K562 (cell line): ENCODE measurements around the gene FBLN2.

Experiments used
- POLR2A ChIP-seq: fragments of 450-650 bp; conservative IDR thresholded peaks from 2 replicates; pipeline ENCODE4 v1.6.1; 2016
- POLR2AphosphoS2 ChIP-seq: IDR thresholded peaks from 2 replicates; pipeline ENCODE4 v1.6.1; 2012; ENCODE audit warnings: low read length, improper control_type of control experiment
- POLR2AphosphoS5 ChIP-seq: IDR thresholded peaks from 2 replicates; pipeline ENCODE4 v1.6.1; 2011; ENCODE audit warnings: mild to moderate bottlenecking, low read depth, low read length, moderate library complexity; ENCODE audit not compliant: control insufficient read depth, insufficient read depth
- SIN3A ChIP-seq, 2 experiments: fragments of 150-350 bp in 1 of 2; IDR thresholded peaks; 2 replicates each; pipeline ENCODE4 v1.6.1; 2011 to 2016; ENCODE audit warnings: borderline replicate concordance in 2 of 2, low read depth in 2 of 2, low read length in 2 of 2, mild to moderate bottlenecking in 2 of 2, moderate library complexity in 2 of 2; ENCODE audit not compliant: control insufficient read depth in 1 of 2
- SPI1 ChIP-seq: IDR thresholded peaks from 2 replicates; pipeline ENCODE4 v1.6.1; 2011; ENCODE audit warnings: low read depth, low read length, control low read depth, borderline replicate concordance
- ZNF174 ChIP-seq: fragments of 250-450 bp; sonication (Bioruptor Pico); IDR thresholded peaks from 2 replicates; pipeline ENCODE4 v1.4.0; 2020; ENCODE audit warnings: mild to moderate bottlenecking
- ZNF3 ChIP-seq: fragments of 250-450 bp; sonication (Bioruptor Pico); IDR thresholded peaks from 2 replicates; pipeline ENCODE4 v1.5.0; 2021; ENCODE audit warnings: mild to moderate bottlenecking, moderate library complexity
- TF ChIP-seq, protein P1 (sequence below), 3 experiments: IDR thresholded peaks in 2 of 3; conservative IDR thresholded peaks in 1 of 3; 2 replicates each; pipeline ENCODE4 v1.5.1; 2011 to 2012; ENCODE audit warnings: low read length in 3 of 3, mild to moderate bottlenecking in 3 of 3, control low read depth in 2 of 3, improper control_type of control experiment in 1 of 3, inconsistent platforms in 1 of 3, low read depth in 1 of 3, mixed read lengths in 1 of 3, moderate library complexity in 1 of 3; ENCODE audit not compliant: insufficient read depth in 2 of 3
- TF ChIP-seq, protein P2 (sequence below): fragments of 250-450 bp; sonication (Bioruptor Pico); IDR thresholded peaks from 2 replicates; pipeline ENCODE4 v1.9.0; 2021; ENCODE audit warnings: mild to moderate bottlenecking

DNA sequence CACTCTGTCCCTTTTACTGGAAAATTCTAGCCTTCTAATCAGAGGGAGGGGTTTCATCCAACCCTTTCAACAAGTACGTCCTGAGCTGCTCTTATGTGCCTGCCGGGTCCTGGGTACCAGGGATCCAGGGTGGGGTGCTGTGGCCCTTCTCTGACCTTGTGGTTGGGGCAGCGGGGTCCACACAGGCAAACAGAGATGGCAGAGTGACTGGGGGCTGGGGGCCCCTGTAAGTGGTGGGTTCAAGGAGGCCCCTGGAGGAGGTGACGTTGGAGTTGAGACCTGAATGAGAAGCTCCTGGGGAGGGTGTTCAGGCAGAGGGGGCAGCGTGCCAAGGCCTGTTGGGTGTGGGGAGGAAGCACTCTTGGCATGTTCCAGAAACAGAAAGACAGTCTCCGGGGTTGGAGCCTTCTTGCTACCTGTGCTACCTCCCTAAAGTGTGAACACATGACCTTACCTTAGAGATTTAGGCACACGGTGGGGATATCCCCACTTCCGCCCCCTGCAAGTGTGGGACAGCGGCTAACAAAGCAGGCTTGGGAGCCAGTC, 78.1 kb downstream of the FBLN2 start:
- TF ChIP-seq, protein P1, sequence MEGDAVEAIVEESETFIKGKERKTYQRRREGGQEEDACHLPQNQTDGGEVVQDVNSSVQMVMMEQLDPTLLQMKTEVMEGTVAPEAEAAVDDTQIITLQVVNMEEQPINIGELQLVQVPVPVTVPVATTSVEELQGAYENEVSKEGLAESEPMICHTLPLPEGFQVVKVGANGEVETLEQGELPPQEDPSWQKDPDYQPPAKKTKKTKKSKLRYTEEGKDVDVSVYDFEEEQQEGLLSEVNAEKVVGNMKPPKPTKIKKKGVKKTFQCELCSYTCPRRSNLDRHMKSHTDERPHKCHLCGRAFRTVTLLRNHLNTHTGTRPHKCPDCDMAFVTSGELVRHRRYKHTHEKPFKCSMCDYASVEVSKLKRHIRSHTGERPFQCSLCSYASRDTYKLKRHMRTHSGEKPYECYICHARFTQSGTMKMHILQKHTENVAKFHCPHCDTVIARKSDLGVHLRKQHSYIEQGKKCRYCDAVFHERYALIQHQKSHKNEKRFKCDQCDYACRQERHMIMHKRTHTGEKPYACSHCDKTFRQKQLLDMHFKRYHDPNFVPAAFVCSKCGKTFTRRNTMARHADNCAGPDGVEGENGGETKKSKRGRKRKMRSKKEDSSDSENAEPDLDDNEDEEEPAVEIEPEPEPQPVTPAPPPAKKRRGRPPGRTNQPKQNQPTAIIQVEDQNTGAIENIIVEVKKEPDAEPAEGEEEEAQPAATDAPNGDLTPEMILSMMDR (IDR thresholded peaks at IDR 0.05 in 2 of 3, conservative IDR thresholded peaks at IDR 0.05 in 1 of 3; ENCODE audit: insufficient read depth in 2 of 3, low read depth in 1 of 3, low read length in 3 of 3): no peak
- no peak for TF ChIP-seq ZNF174 (CRISPR knock-in tag)
- no peak for TF ChIP-seq POLR2AphosphoS2
- no peak for TF ChIP-seq POLR2A
- TF ChIP-seq SPI1: no peak
- TF ChIP-seq, protein P2, sequence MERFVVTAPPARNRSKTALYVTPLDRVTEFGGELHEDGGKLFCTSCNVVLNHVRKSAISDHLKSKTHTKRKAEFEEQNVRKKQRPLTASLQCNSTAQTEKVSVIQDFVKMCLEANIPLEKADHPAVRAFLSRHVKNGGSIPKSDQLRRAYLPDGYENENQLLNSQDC: no peak
- TF ChIP-seq POLR2AphosphoS5: no peak
- no peak for TF ChIP-seq ZNF3
- no peak for TF ChIP-seq SIN3A (IDR thresholded peaks at IDR 0.05; ENCODE audit: borderline replicate concordance in 2 of 2, control insufficient read depth in 1 of 2, low read depth in 2 of 2, low read length in 2 of 2)
